NCI-H1092 (cell line): ENCODE measurements around the gene RET.

Source experiments
- DNase-seq: peaks from one replicate; lab custom pipeline; 2025; lab: John Stamatoyannopoulos, UW

The RET gene

DNA sequence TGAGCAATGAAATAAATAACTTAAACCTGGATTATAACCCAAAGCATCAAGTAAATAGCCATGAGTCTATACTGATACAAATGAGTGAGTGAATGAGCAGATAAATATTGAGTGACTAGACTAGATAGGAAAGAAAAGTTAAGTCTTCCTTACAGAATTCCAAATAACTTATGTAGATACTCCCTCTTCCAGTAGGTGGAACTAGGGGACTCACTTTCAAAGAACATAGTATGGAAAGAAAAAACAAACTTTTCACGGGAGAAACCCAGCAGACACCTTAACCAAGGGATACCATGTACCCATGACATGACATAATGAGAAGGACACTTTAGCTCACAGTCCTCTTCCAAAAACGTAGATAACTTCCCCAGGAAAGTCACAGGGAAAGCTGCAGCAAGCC lies 93.6 kb downstream of the RET start:
- no peak for DNase-seq

DNA sequence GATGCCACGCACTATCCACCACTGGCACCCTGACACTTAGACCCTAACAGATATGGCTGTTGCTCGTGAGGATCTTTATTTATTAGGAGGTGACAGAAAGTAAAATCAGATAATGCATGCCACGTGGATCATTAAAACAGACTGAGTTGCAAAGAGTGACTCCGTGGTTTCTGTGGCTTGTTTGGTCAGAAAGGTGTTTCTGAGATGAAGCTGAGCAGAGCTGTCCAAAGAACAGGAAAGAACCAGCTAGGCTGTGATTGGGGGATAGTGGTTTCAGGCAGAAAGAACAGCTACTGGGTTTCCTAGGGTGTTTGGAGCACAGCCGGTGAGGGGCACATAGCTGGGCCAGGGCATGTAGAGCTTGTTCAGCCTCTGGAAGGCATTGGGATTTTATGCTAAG lies 95.8 kb downstream of the RET start:
- no peak for DNase-seq

DNA sequence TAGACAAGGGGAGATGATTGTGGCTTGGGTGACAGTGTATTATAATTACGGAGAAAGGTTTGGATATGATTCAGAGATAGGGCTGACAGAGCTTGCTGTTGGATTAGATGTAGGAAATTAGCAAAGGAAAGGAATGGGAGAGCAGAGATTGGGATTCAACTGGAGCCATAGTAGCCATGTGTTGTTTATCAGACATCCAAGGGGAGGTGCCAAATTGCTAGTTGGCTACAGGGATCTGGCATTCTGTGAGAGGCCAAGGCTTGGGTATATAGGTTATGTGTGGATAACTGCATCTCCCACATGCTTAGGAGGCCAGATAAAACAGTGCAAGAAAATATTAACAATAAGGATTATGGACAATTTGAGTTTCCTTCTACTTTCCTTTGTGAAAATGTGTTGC lies 96.3 kb downstream of the RET start:
- no peak for DNase-seq

GRCh38 chr10:43174969-43175368 lies 98.1 kb downstream of the RET start:
- no peak for DNase-seq

DNA sequence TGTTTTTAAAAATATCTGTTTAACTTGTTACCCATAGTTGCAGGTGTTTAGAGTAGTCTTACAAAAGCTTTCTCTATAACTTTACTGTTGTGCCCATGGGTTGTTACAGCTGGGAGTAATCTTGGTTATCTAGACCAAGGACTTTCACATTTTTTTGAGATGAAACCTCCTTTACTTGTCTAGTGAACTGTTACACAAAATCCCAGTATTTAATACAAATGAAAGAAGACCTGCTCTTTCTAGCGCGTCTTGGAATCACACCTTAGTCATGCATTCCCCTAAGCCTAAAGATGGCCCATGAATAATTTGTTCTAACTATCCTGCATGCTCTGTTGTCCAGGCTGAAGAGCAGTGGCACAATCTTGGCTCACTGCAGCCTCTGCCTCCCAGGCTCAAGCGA lies 99.4 kb downstream of the RET start:
- no peak for DNase-seq

DNA sequence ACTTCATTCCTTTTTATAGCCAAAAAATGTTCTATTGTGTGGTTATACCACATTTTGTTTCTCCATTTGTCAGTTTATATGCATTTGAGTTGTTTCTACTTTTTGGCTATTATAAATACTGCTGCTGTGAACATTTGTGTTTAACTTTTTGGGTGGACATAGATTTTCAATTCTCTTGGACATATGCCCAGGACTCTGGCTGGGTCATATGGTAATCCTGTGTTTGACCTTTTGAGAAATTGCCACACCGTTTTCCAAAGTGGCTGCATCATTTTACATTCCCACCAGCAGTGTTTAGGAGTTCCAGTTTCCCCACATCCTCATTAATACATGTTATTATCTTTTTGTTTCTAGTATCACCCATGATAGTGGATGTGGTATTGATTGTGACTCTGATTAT lies 100.7 kb downstream of the RET start:
- no peak for DNase-seq
